Ishikawa (cell line): ENCODE data around the gene FHIT.

Experiments used
- CEBPB ChIP-seq: IDR thresholded peaks from 2 replicates; pipeline ENCODE4 v1.6.1; 2012
- CREB1 ChIP-seq: IDR thresholded peaks from 2 replicates; pipeline ENCODE4 v1.6.1; 2012; ENCODE audit warnings: low read depth
- EGR1 ChIP-seq: IDR thresholded peaks from 2 replicates; pipeline ENCODE4 v1.6.1; 2012
- EP300 ChIP-seq: IDR thresholded peaks from 2 replicates; pipeline ENCODE4 v1.6.1; 2012; ENCODE audit warnings: borderline replicate concordance
- FOXM1 ChIP-seq: IDR thresholded peaks from 2 replicates; pipeline ENCODE4 v1.6.1; 2012; ENCODE audit warnings: low read depth, borderline replicate concordance
- MAX ChIP-seq: IDR thresholded peaks from 2 replicates; pipeline ENCODE4 v1.6.1; 2012
- NFIC ChIP-seq: IDR thresholded peaks from 2 replicates; pipeline ENCODE4 v1.6.1; 2012
- RAD21 ChIP-seq: IDR thresholded peaks from 2 replicates; pipeline ENCODE4 v1.6.1; 2012; ENCODE audit warnings: low read depth
- REST ChIP-seq: IDR thresholded peaks from 2 replicates; pipeline ENCODE4 v1.6.1; 2012; ENCODE audit warnings: low read depth, mild to moderate bottlenecking
- TAF1 ChIP-seq: IDR thresholded peaks from 2 replicates; pipeline ENCODE4 v1.6.1; 2012; ENCODE audit warnings: low read depth, mild to moderate bottlenecking
- TCF12 ChIP-seq: IDR thresholded peaks from 2 replicates; pipeline ENCODE4 v1.6.1; 2012; ENCODE audit warnings: low read depth
- TEAD4 ChIP-seq: IDR thresholded peaks from 2 replicates; pipeline ENCODE4 v1.6.1; 2012
- USF1 ChIP-seq: IDR thresholded peaks from 2 replicates; pipeline ENCODE4 v1.6.1; 2012
- YY1 ChIP-seq: IDR thresholded peaks from 2 replicates; pipeline ENCODE4 v1.6.1; 2012; ENCODE audit warnings: low read depth
- ZBTB7A ChIP-seq: IDR thresholded peaks from 2 replicates; pipeline ENCODE4 v1.6.1; 2012; ENCODE audit warnings: low read depth

Gene FHIT

GRCh38 chr3:60600848-60601247 is 650.4 kb downstream of the FHIT start:
- TF ChIP-seq REST (no peak), TCF12 (no peak), CEBPB (no peak), TAF1 (no peak), CREB1 (no peak), FOXM1 (no peak), ZBTB7A (no peak)

GRCh38 chr3:60599586-60599985 is 651.7 kb downstream of the FHIT start:
- TF ChIP-seq RAD21 (no peak), USF1 (no peak), EP300 (no peak), REST (no peak), ZBTB7A (no peak), FOXM1 (no peak), CEBPB (no peak), NFIC (no peak), TCF12 (no peak), MAX (no peak), TAF1 (no peak), TEAD4 (no peak), CREB1 (no peak), YY1 (no peak), EGR1 (no peak)

- TF ChIP-seq TEAD4: no peak
Measured at GRCh38 chr3:60598671-60599070, 652.6 kb downstream of the FHIT start.

GRCh38 chr3:60594025-60594424 is 657.2 kb downstream of the FHIT start:
- TF ChIP-seq TCF12 (no peak), EP300 (no peak), USF1 (no peak), ZBTB7A (no peak), TEAD4 (no peak), YY1 (no peak), EGR1 (no peak), NFIC (peak; percentile 57), CEBPB (no peak)

GRCh38 chr3:60591267-60591666 is 660.0 kb downstream of the FHIT start:
- no peak for TF ChIP-seq TCF12
- TF ChIP-seq FOXM1: no peak
- no peak for TF ChIP-seq USF1
- TF ChIP-seq YY1: no peak
- no peak for TF ChIP-seq ZBTB7A
- TF ChIP-seq CEBPB: no peak
- TF ChIP-seq TEAD4: no peak
- TF ChIP-seq REST: no peak
